Activated T-cell treated with anti-CD3 and anti-CD28 coated beads, Interleukin-2, amount 50 U/mL, for 1 hour (primary cell): ENCODE measurements around the gene TCIRG1.

ENCODE experiments used
- DNase-seq: peaks from one replicate; pipeline ENCODE4 v3.0.0-alpha.2; 2020

TCIRG1 gene

GRCh38 chr11:68019486-68019885 is 19.3 kb upstream of the TCIRG1 start:
- DNase-seq, result no peak

DNA sequence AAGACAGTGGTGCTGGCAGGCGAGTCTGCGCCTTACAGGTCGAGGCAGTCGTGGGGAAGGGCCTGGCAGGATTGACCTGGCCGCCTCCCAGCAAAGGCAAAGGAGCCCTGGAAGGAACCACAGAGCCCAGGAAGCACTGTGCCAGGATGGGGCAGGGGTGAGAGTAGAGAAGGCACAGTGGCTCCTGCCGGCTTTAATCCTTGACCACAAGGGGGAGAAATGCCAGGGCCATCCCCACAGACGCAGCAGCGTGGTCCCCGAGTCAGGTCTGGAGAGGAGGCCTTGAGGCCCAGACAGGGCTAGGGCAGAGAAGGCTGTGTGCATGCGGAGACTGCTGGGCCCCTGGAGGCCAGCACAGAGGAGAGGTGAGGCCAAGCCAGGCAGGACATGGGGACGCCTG is 18.2 kb upstream of the TCIRG1 start:
- no peak for DNase-seq

DNA sequence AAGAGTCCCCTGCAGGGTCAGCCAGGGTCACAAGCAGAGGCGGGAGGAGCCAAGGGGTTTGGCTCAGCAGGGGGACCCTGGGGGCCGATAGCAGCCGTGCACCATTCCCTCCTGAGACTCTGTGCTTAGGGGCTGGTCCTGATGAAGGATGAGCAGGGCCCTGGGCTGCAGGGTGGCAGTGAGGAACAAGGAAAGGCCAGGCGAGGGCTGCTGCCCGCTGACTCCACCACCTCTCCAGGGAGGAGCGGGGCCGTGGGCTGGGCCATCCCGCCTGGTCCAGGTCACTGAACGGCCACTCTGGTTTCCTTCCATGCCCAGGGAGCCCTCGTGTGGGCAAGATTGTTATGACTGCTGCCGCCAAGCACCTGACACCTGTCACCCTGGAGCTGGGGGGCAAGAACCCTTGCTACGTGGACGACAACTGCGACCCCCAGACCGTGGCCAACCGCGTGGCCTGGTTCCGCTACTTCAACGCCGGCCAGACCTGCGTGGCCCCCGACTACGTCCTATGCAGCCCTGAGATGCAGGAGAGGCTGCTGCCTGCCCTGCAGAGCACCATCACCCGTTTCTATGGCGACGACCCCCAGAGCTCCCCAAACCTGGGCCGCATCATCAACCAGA is 17.5 kb upstream of the TCIRG1 start:
- no peak for DNase-seq

- DNase-seq, result no peak
These were observed 16.3 kb upstream of the TCIRG1 start for GRCh38 chr11:68022531-68022930.

DNA sequence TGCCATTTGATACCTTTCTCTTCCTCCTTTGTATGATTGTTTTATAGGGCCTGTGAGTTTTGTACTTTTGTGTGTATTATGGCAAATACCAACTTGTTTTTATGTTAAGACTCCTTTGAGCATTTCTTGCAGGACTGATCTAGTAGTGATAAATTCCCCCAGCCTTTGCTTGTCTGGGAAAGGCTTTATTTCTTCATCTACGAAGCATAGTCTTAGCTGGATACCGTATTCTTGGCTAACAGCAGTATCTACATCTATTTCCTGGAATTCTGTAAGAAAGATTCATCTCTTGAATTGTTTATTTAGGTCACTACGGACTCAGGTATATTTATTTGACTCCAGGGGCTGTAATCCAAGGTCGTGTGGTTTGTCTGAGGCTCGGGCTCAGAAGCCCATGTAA is 14.3 kb upstream of the TCIRG1 start:
- DNase-seq, result no peak

DNA sequence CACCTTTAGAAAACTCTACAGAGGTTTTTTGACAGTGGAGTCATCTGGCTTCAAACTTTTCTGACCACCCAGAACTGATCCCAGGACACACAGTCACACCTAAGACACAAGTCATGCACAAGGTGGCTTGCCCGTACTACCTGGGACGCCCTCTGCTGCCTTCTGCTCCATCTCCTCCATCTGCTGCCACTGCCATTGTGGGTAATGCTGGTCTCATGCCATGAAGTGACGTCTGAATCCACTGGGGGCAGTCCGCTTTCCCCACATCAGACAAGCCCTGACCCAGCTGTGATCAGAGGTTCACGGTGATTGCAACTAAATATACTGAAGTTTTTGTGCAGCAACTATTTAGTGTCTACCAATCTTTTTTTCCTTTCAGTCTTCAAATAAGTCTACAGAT is 13.8 kb upstream of the TCIRG1 start:
- DNase-seq, result no peak

- no peak for DNase-seq
These were observed 12.3 kb upstream of the TCIRG1 start for GRCh38 chr11:68026391-68027105.

- no peak for DNase-seq
These were observed 11.2 kb upstream of the TCIRG1 start for GRCh38 chr11:68027667-68028066.

- no peak for DNase-seq
These were observed 9.9 kb upstream of the TCIRG1 start for GRCh38 chr11:68028802-68029545.

GRCh38 chr11:68030318-68031143 is 8.3 kb upstream of the TCIRG1 start, which contains the start of gene NDUFS8:
Gene NDUFS8 (plus strand): TSS chr11:68030681. CDS start chr11:68032152, 1,471 bp downstream.
- peak; percentile 94 for DNase-seq

DNA sequence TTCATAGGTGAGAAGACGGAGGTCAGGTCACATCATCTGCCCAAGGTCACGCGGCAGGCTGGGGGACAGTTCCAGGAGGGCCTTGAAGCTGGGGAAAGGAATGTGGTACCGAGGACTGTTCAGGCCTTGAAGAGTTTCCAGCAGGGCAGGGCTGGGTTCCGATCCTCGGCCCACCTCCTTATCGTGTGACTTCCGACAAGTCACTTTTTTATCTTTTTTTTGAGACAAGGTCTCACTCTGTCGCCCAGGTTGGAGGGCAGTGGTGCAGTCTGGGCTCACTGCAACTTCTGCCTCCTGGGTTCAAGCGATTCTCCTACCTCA is 7.7 kb upstream of the TCIRG1 start:
- no peak for DNase-seq

GRCh38 chr11:68032003-68032402 is 6.8 kb upstream of the TCIRG1 start:
- no peak for DNase-seq

- no peak for DNase-seq
These were observed 5.7 kb upstream of the TCIRG1 start for GRCh38 chr11:68032997-68033707.

GRCh38 chr11:68033708-68034045 is 5.1 kb upstream of the TCIRG1 start:
- DNase-seq, result no peak

DNA sequence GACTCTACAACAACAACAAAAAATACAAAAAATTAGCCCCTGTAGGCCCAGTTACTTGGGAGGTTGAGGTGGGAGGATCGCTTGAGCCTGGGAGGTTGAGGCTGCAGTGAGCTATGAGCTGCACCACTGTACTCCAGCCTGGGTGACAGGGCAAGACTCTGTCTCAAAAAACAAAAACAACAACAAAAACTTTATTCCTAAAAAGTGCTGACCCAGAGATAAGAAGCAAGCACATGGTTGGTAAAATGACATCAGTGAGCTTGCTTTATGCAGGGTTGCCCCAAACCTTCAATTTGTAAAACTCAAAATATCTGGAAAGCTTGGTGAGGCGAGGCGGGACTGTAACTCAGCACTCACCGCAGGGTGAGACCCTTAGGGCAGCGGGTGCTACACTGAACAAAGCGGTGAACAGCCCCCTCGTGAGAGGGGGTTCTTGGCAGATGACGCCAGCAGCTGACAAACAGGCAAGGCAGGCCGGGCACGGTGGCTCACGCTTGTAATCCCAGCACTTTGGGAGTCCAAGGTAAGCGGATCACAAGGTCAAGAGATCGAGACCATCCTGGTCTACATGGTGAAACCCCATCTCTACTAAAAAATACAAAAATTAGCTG is 3.5 kb upstream of the TCIRG1 start:
- no peak for DNase-seq

DNA sequence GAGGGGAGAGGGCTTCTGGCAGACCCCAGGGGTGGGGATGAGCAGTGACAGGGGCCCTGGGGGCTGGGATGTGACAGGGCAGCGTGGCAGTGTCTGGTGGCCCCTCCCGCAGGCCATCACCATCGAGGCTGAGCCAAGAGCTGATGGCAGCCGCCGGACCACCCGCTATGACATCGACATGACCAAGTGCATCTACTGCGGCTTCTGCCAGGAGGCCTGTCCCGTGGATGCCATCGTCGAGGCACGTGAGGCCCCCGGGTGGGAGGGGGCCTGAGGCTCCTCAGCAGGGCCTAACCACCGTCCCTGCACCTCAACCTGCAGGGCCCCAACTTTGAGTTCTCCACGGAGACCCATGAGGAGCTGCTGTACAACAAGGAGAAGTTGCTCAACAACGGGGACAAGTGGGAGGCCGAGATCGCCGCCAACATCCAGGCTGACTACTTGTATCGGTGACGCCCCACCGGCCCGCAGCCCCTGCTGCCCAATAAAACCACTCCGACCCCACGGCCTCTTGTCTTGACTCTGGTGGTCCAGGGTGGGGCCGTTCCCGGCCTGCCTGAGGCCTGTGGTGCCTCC is 2.6 kb upstream of the TCIRG1 start:
- DNase-seq, result no peak

DNA sequence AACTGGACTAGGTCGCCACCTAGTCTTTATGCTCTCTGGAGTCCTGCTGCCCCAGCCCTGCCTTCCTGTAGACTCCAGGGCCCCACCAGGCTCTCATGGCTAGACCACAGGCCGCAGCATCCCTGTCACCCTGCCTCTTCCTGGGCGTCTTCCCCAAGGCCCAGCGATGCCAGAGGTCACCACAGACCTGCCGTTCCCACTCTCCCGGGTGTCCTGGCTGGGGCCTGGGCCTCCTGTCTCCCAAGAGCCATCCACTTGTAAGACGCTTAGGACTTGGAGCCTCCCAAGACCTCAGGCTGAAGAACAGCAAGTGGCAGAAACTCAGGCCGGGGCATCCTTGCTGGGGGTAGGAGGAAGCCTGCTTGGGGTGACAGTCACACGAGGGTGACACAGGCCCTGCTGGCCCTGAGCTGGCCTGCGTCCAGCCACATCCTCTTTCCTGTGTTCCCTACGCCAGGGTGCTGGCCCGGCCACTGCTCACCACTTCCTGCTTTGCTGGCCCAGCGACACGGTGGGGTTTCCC is 2.0 kb upstream of the TCIRG1 start:
- DNase-seq, result no peak

DNA sequence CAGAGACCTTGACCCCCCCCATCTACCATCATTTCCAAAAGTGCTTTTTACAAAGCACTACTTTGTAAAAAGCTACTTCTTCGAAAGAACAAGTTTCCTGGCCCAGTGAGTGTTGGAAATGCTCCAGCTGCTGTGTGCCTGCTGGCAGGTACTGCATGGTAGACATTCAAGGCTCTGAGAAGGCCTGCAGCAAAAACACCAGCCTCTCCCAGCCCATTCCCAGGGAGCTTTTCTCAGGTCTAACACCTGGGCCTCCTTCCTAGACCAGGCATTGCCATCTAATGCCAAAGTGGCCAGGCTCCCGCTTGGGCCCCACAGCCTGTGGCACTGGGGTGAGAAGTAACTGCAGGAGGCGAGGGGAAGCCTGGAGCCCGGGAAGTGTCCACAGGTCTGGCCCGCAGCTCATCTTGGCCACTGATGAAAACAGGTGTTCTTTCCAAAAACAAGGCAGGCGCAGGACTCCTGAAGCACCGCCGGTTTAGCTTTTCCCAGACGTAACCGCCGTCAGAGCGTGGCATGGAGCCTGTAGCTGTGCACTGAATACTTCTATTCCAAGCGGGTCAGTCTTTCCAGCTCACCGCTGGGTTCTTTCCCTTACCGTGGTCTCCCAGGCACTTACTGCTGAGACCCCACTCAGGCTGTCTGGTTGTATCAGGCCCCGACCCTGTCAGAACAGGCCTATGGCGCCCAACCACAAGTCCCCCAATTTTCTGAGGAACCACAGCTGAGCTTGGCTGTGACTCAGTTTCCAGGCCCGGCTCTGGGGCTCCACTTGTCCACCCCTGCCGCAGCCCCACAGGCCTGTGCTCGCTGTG is 1.2 kb upstream of the TCIRG1 start:
- no peak for DNase-seq

GRCh38 chr11:68038226-68038717 is 553 bp upstream of the TCIRG1 start:
- no peak for DNase-seq

DNA sequence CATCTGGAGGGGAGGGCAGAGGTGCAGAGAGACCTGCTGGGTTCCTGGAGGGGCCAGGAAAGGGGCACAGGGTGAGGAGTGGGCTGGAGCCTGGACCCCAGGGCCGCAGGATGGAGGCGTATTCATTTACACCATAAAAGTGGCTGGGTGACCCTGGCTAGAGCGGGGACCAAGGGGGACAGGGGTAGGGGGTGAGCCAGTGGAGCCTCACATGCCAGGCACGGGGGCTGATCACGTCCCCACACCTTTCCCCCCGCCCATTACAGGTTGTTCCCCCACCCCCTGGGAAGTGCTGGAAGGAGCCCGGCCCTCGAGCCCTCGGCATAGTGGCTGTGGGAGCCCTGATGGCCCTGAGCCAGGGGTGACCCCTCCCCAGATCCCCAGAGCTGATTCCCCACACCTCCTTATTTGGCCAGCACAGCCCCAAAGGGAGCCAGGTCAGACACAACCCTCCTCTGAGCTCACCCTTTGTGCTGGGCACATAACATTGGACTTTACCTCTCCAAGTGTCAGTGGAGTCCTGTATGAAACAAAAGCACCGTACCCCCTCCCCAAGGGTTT is 781 bp downstream of the TCIRG1 start:
- DNase-seq, result no peak
